GM21786 (cell line): ENCODE data around the gene TOGARAM2.

Experiments
- ATAC-seq: cut with Tn5 transposase; IDR thresholded peaks from one replicate; pipeline ENCODE4 v1.9.1; 2021; ENCODE audit not compliant: unreplicated experiment

The TOGARAM2 gene

DNA sequence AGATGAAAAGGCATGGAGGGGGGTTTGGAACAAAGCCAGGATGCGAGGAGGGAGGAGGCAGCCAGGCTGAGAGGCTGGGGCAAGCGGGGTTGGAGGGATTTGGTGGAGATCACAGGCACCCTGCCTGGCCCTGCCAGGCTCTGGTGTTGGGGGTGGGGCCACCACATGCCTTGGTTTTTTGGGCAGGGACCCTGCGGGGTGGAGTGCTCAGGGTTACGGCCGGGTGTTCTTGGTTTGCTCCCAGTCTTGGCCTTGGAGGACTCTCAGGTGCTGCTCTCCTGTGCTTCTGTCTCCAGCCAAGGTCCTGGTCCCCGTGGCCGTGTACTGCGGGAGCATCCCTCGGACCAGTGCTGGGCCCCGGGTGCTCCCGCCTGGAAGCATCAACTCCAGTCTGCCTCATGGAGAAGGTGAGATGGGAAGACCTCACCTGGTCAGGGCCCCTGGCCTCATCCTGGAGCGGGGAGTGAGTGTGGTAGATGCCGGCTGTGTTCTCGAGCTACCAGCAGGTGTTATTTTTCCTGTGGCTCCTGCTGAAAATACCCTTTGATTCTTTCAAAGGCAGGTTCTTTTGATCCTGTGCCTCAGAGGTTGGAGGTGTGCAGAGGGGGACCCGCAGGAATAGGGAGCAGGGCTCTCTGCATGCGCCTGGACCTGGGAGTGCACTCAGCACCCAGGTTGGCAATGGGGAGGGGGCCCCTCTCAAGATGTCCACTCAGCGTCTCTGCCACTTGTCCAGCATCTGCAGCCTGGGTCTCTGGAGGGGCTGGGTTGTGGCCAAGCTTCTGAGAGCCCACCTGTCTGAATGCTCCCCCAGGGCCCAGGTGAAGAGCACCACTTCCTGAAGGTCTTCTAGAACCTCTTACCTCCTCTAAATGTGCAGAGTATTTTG, 17.0 kb downstream of the TOGARAM2 start:
- ATAC-seq = no peak

DNA sequence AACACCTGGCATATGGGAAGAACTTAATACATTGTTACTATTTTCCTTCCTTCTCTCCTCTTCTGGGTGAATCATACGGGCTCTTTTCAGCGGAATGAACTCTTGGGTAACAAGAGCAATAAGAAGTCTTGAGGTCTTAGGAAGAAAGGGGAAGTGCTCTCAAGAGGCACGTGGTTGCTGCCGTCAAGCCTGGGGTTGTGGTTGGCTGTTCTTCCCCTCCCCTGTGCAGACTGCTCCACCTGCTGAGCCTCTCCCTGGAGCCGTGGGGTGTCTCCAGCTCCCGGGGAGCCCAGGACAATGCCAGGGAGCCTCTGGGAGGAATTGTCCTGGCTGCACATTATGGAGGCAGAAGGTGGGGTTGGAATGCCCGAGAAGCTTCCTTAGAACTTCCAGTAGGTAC, 19.4 kb downstream of the TOGARAM2 start:
- peak; percentile 96 for ATAC-seq

DNA sequence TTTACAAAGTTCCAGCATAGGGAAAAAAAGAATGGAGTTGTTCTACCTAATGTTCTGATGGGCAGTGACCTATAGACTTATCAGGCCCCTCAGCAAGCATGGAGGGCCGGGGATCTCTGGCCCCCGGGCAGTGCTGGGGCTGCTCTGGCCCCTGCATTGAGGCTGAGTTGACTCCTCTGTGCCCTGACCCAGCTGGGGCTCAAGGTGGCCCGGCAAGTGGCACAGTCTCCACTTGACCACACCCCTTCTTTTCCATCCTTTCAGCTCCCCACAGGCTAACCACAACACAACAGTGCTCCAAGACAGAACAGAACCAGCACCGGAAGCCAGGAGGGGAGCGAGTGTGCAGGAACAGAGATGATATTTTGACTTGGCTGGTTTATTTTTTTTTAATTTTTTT, 19.9 kb downstream of the TOGARAM2 start:
- ATAC-seq = no peak

DNA sequence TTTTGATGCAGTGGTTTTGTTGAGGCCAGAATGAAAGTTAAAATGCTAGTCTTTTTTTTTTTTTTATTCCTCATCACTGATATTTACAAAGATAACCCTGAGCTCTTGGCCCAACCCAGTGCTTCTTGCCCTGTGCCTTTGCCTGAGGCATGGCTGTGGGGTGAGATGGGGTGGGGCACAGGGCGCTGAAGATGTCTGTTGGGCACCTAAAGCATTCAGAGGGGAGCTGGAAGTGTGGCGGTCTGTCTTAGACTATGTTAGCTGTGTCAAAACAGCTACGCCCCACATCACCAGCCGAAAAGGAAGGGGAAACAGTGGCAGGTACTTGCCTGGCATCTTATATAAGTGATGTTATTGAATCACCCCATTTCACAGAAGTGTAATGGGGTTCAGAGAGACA, 20.7 kb downstream of the TOGARAM2 start:
- ATAC-seq = no peak

DNA sequence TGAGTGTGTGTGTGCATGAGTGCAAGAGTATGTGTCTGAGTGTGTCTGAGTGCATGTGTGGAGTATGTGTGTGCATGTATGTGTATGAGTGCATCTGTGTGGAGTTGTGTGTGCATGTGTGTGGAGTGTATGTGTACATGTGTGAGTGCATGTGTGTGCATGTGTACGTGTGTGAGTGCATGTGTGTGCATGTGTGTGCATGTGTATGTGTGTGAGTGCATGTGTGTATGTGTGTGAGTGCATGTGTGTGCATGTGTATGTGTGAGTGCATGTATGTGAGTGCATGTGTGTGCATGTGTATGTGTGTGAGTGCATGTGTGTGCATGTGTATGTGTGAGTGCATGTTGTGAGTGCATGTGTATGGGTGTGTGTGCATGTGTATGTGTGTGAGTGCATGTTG, 23.7 kb downstream of the TOGARAM2 start:
- no peak for ATAC-seq

DNA sequence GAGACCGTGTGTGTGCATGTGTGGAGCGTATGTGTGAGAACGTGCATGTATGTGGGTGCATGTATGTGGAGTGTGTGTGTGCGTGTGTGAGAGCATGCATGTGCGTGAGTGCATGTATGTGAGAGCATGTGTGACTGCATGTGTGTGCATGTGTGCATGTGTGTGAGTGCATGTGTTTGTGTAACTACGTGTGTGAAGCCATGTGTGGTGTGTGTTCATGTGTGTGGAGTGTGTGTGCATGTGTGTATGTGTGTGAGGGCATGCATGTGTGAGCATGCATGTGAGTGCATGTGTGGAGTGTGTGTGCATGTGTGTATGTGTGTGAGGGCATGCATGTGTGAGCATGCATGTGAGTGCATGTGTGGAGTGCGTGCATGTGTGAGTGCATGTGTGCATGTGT, 24.2 kb downstream of the TOGARAM2 start:
- ATAC-seq = no peak

DNA sequence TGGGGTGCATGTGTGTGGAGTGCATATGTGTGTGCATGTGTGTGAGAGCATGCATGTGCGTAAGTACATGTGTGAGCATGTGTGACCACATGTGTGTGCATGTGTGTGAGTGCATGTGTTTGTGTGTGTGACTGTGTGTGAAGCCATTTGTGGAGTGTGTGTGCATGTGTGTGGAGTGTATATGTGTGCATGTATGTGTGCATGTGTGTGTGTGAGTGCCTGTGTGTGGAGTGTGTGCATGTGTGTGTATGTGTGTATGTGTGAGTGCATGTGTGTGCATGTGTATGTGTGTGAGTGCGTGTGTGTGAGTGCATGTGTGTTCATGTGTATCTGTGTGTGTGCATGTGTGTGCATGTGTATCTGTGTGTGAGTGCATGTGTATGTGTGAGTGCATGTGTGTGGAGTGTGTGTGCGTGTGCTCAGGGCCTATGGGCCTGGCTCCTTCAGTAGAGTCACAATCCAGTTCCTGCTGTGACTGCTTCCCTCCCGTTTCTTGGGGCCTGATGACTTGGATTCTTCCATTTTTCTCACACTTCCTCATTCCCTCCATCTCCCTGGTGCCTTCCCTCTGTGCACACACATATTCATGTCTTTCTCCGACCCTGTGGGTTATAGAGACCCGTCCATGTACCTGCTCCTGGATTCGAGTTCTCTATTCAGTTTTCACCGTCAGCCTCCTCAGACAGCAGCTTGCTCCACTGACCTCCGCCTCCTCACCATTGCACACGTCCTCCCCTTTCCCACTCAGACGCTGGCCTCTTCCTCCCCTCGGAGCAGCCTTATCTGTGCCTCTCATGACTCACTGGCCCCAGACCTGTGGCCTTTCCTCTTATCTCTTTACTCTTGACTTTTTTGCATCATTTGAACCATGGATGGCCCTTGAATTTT, 25.2 kb downstream of the TOGARAM2 start:
- ATAC-seq = no peak

DNA sequence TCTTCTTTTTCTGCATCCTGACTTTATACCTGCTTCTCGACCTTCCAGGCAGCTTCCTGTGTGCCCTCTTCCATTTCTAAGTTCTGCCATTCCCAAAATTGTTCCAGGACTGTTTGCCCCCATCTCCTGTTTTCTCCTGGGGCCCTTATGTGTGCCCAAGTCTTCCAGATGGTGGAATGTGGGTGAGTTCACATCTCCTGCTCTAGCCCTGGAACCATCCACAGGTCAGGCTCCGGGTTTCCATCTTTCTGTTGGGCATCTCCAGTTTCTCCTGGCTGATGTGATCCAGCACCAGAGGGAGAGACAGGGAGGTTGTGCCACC, 25.8 kb downstream of the TOGARAM2 start:
- ATAC-seq = no peak

DNA sequence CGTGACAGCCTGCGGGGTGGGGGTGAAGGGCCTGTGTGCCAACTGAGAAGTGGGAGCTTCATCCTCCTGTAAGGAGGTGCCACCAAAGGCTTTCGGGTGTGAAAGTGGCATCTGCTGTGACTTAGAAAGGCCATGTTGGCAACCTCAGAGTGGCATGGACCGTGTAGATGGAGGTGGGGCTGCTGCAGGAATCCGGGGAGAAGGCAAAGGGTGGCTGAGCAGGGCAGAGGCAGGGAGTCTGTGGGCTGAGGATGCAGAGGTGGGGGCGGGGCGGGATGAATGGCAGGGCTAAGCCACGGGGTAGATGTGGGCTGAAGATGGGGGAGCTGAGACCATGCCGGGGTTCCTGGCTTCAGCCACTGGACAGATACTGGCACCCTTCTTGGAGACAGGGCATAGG, 28.2 kb downstream of the TOGARAM2 start:
- ATAC-seq = no peak

DNA sequence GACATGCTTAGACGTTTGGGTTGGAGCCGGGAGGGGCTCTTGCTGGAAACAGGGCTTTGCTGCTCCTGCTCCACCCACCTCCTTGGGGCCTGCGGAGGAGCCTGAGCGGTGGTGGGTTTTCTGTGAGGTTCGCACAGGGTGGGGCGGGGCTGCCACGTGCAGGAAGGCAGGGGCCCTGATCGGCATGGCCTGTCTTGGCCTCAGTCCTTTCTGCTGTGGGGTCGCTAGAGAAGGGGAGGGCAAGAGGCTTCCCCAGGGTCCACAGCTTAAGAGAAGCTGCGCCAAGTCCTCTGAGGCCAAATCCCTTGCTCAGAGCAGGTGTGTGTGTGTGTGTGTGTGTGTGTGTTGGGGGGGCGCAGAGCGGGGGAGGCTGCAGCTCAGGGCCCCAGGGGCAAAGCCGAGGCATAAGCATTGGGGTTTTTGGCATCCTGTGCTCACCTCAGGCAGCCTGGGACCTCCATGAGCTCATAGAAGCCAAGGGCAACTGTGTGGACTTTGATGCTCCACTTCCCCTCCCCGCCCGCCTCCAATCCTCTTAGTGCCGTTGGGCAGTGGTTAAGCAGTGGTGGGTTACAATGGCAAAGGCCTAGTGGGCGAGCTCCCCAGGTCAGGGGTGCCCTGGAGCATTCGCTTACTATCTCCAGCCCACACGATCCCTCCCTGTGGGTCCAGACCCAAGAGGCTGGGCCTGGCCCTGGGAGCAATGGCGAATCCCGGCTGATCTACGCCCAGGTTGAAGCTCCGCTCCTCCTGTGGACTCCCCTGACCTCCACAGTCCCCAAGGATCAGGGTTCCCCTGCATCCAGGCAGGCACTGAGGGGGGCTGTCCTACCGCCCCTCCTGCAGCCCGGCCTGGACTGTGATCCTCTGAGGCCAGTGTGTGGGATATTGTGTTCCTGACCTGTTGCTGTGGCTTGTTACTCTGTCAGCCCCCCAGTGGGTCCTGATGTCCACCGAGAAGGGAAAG, 28.9 kb downstream of the TOGARAM2 start:
- no peak for ATAC-seq

DNA sequence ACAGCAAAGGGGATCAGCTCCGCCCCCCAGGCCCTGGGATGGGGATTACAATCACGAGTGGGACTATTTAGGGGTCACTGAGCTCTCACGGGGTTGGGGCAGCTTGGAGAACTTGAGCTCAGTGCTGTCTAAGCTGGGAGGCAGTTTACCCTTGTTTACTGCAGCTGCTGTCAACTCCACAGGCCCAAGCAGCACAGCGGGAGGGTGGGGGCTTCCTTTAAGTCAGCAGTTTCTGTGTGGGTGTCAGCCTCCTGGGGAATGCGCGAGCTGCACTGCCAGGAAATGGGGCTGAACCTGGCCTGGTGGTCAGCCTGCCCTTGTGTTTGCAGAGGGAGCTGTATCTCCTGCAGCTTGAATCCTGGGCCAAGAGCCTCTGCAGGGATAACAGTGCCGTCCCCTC, 29.8 kb downstream of the TOGARAM2 start:
- peak; percentile 36 for ATAC-seq

DNA sequence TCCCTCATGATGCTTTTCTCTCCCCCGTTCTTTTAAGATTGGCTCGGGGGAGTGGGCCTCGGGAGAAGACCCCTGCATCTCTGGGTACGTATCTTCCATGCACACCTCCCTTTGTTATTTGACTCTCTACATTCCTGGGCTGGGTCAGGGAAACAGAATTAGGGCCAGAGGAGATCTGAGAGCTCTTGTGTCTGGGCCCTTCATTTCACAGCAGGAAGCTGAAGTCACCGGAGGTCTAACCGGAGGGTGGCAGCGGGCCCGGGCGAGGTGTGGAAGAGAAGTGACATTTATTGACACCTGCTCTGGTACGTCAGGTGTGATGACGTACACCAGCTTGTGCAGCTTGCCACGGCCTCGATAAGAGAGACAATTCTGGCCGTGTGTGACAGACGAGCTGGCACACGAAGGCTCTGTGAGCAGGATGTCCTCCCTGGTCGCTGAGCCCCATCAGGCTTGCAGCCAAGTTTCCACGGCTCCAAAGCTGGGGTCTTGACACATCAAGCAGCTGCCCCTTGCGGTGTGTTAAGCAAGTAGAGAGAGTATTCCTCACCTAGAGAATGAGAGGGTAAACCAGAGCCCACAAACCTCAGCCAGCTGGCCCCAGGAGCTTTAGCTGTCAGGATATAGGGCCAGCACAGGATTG, 30.4 kb downstream of the TOGARAM2 start:
- no peak for ATAC-seq

DNA sequence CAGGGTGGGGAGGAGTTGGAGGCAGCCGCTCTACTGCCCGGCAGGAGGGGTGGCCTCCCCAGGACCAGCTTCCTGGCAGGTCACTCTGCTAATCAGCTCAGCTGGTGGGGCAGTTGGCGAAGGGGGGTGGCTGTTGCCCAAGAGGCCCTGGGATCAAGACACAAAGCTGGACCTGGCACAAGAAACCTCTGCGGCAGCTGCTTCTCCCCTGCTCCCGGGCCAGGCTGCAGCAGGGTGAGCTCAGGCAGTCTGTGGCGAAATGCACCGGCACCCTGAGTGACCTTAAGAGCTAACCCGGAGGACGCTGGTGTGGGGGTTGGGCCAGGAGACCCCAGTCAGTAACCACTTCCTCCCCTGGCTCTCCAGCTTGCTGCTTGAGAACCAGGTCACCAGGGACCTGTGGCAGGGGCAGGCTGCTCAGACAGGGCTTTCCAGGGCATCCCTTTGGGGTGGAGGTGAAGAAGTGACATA, 31.1 kb downstream of the TOGARAM2 start:
- ATAC-seq = no peak

DNA sequence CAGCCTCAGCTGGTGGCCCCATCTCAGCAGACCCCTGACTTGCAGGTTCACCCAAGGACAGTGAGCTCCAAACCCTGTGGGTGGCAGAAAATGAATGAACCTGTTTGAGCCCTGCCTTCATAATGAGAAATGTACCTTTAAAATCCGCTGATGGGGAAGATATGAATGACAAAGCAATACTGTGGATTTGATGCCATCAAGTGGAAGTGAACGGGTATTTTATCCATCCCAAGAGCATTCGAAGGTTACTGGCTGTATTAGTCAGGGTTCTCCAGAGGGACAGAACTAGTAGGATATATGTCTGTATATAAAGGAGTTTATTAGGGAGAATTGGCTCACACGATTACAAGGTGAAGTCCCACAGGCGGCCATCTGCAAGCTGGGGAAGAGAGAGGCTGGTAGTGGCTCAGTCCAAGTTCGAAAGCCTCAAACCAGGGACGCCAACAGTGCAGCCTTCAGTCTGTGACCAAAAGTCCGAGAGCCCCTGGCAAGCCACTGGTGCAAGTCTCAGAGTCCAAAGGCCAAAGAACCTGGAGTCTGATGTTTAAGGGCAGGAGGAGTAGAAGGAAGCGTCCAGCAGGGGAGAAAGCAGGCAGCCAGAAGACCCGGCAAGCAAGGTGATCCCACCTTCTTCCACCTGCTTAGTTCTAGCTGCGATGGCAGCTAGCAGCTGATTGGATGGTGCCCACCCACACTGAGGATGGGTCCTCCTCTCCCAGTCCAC, 32.1 kb downstream of the TOGARAM2 start:
- no peak for ATAC-seq

DNA sequence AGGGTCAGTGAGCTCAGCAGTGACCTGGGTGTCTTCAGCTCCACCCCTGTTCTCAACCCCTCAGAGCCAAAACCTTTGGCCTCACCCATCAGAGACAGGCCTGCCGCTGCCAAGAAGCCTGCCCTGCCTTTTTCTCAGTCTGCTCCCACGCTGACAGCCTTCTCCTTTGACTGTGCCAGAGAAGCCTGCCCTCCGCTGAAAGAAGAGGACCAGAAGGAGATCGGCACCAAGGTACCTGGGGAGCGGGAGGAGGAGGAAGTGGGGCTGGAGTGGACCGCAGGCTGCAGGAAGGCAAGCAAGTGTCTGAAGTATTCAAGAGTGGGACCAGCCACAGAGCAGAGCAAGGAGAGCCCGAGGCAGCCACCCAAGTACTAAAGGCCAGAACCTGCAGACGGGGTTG, 33.2 kb downstream of the TOGARAM2 start:
- ATAC-seq = no peak

DNA sequence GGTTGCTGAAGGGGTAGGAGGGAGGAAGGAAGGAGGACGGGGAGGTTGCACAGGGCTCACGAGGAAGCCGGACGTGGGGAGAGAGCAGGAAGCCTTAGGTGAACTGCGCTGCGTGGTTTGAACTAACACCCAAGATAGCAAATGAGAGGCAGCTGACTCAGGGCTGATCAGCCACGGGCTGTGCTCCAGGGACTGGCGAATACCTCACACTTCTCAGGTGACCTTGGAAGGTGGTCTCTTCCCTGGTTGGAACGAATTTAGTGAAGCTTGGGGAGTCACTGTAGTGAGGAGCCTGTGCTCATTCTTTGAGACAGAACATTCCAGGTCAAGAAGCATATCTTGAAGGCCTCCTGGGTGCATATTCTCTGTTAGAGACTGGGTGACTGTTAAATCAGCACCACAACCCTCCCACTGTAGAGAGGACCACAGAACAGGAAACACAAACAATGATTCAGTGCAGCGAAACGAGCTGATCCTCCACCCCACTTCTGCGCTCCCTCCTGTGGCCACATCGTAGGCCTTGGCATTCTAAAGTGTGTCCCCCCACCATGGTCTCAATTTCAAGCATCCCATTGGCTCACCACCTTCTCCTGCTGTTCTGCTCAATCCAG, 33.8 kb downstream of the TOGARAM2 start:
- no peak for ATAC-seq

DNA sequence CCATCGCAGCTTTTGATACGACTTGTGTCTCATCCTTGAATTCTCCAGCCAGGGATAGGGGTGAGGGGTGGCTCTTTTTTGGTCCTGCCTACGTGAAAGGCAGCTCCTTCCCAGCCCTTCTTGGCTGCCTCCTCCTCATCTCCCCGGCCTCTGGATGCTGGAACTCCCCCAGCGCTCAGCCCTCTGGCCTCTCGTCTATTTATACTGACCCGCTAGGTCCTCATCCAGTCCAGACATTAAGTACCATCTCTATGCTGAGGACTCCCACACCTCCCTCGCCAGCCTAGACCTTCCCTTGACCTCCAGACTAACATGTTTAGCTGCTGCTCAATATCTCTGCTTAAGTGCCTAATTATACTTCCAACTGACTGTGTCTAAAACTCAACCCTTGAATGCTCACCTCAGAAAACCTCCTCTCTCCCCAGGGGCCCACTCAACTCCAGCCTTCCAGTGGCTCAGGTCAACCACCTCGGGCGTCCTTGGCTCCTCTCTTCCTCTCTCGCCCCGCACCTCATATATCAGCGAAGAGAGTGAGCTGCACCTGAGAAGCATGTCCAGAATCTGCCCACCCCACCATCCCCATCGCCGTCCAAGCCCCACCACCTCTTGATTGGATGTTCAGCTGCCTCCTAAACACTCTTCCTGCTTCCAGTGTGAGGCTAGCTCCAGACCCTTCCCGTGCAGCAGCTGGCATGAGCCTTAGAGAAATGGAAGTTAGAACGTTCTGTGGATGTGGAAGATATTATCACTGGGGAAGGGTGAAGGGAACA, 34.8 kb downstream of the TOGARAM2 start:
- ATAC-seq = no peak

DNA sequence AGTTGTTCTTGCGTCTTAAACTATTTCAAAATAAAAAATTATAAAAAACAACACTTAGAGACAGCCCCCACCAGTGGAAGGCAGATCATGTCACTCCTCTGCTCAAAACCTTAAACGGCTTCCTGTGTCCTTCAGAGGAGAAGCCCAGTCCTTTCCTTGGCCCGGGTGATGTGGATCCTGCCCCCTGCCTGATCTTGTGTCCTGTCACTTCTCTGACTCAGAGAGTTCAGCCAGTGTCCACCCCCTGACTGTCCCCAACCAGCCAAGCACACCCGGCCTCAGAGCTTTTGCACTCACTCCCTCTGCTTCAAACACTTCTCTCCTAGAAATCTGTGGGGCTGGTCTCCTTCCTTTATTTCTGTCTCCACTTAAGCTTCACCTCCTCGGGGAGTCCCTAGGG, 35.4 kb downstream of the TOGARAM2 start:
- no peak for ATAC-seq
